Limb (tissue), 2 donors: ENCODE measurements around the gene SEMA4D.

Experiments
- DNase-seq, 2 donors: peaks; one replicate each; pipeline ENCODE4 v3.0.0-alpha.2; 2016; ENCODE audit errors: extremely low spot score in 2 of 2

Gene SEMA4D

GRCh38 chr9:89446261-89446960, 51.5 kb downstream of the SEMA4D start:
- DNase-seq, result no peak

GRCh38 chr9:89445801-89446251, 52.1 kb downstream of the SEMA4D start:
- DNase-seq, result no peak

GRCh38 chr9:89444925-89445765, 52.8 kb downstream of the SEMA4D start:
- DNase-seq, result no peak

- DNase-seq, result no peak
Observed at GRCh38 chr9:89444274-89444673, 53.6 kb downstream of the SEMA4D start.

GRCh38 chr9:89442981-89443814, 54.7 kb downstream of the SEMA4D start:
- no peak for DNase-seq

GRCh38 chr9:89442501-89442978, 55.4 kb downstream of the SEMA4D start:
- no peak for DNase-seq

GRCh38 chr9:89441986-89442385, 55.9 kb downstream of the SEMA4D start:
- no peak for DNase-seq

GRCh38 chr9:89441655-89441970, 56.3 kb downstream of the SEMA4D start:
- DNase-seq, result no peak

GRCh38 chr9:89440951-89441654, 56.8 kb downstream of the SEMA4D start:
- no peak for DNase-seq

GRCh38 chr9:89440548-89440947, 57.4 kb downstream of the SEMA4D start:
- no peak for DNase-seq

GRCh38 chr9:89440046-89440445, 57.9 kb downstream of the SEMA4D start:
- DNase-seq, result no peak

- no peak for DNase-seq
Observed at GRCh38 chr9:89439571-89439970, 58.3 kb downstream of the SEMA4D start.

- no peak for DNase-seq
Observed at GRCh38 chr9:89438194-89438593, 59.7 kb downstream of the SEMA4D start.

GRCh38 chr9:89437772-89438171, 60.1 kb downstream of the SEMA4D start:
- DNase-seq, result no peak

- DNase-seq, result no peak
Observed at GRCh38 chr9:89436963-89437625, 60.8 kb downstream of the SEMA4D start.

- no peak for DNase-seq
Observed at GRCh38 chr9:89436326-89436725, 61.6 kb downstream of the SEMA4D start.

- no peak for DNase-seq
Observed at GRCh38 chr9:89435071-89435823, 62.7 kb downstream of the SEMA4D start.

GRCh38 chr9:89434636-89435035, 63.3 kb downstream of the SEMA4D start:
- no peak for DNase-seq

- no peak for DNase-seq
Observed at GRCh38 chr9:89433826-89434225, 64.1 kb downstream of the SEMA4D start.

- DNase-seq, result no peak
Observed at GRCh38 chr9:89432986-89433530, 64.9 kb downstream of the SEMA4D start.
